ENCODE results near the gene MAGI3.

MAGI3 gene

DNA sequence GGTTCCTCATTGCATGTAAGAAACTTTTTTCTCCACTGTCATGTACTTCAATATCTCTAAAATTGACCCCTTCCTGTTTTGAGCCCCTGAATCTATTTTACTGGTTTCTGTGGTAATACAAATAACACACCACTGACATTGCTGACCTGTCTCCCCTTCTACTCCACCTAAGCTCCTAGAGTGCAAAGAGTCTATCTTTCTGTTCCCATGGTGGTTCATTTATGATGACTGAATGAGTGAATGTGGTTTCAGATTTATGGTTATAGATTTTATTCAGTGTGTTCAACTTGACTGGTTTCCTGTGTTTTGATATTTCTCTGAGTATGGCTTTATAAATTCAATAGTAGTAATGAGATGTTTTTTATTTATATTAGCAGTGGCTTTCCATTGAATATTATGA, 127.7 kb downstream of the MAGI3 start:
- Histone ChIP-seq H3K4me3 (ENCODE audit: severe bottlenecking) (no peak overlapping the region), H3K9me3 (ENCODE audit: severe bottlenecking) (no peaks in the 10 kb centered on the region), H3K36me3 (ENCODE audit: low read depth) (no peaks in the 10 kb centered on the region), H3K27me3 (ENCODE audit: insufficient read depth, poor library complexity, severe bottlenecking) (no peaks in the 10 kb centered on the region), H3K27ac (ENCODE audit: poor library complexity, severe bottlenecking) (no peak overlapping the region), H3K4me1 (ENCODE audit: insufficient read depth, poor library complexity, severe bottlenecking) (peaks cover 6% of the 10 kb centered on the region)
- ATAC-seq (ENCODE audit: low read depth) (no peak), DNase-seq (ENCODE audit: low spot score) (no peak)
- TF ChIP-seq, protein P1, sequence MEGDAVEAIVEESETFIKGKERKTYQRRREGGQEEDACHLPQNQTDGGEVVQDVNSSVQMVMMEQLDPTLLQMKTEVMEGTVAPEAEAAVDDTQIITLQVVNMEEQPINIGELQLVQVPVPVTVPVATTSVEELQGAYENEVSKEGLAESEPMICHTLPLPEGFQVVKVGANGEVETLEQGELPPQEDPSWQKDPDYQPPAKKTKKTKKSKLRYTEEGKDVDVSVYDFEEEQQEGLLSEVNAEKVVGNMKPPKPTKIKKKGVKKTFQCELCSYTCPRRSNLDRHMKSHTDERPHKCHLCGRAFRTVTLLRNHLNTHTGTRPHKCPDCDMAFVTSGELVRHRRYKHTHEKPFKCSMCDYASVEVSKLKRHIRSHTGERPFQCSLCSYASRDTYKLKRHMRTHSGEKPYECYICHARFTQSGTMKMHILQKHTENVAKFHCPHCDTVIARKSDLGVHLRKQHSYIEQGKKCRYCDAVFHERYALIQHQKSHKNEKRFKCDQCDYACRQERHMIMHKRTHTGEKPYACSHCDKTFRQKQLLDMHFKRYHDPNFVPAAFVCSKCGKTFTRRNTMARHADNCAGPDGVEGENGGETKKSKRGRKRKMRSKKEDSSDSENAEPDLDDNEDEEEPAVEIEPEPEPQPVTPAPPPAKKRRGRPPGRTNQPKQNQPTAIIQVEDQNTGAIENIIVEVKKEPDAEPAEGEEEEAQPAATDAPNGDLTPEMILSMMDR (IDR thresholded peaks at IDR 0.05; ENCODE audit: poor library complexity, severe bottlenecking), result no peak

DNA sequence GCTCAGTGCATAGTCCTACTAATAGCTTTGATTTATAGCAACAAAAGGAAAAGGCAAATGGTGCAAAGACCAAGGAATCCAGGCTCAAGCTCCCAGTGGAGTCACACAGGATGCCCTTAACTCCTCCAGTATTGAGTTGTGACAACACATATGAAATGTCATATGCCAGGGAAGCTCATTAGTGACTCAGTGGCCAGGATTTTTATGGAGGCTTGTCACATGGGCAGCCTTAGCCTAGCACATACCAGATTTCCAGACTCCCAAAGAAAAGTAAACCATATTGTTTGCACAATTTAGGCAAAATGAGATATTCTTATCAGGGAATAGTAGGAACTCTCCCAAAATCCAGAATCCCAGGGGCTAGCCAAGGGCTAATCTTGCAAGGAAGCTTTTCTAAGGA, 129.2 kb downstream of the MAGI3 start:
- Histone ChIP-seq H3K27ac (ENCODE audit: poor library complexity, severe bottlenecking) (no peak overlapping the region), H3K9me3 (ENCODE audit: severe bottlenecking) (no peaks in the 10 kb centered on the region), H3K36me3 (ENCODE audit: low read depth) (no peaks in the 10 kb centered on the region), H3K4me1 (ENCODE audit: insufficient read depth, poor library complexity, severe bottlenecking) (peaks cover 6% of the 10 kb centered on the region), H3K27me3 (ENCODE audit: insufficient read depth, poor library complexity, severe bottlenecking) (no peaks in the 10 kb centered on the region), H3K4me3 (ENCODE audit: severe bottlenecking) (no peak overlapping the region)
- TF ChIP-seq, protein P1 (IDR thresholded peaks at IDR 0.05; ENCODE audit: poor library complexity, severe bottlenecking), result no peak
- ATAC-seq (ENCODE audit: low read depth), result no peak
- DNase-seq (ENCODE audit: low spot score), result no peak

GRCh38 chr1:113530021-113530420, 139.7 kb downstream of the MAGI3 start:
- H3K4me1 ChIP-seq (ENCODE audit: insufficient read depth, poor library complexity, severe bottlenecking), result peaks cover 8% of the 10 kb centered on the region
- no peak overlapping the region for H3K4me3 ChIP-seq (ENCODE audit: severe bottlenecking)
- H3K9me3 ChIP-seq (ENCODE audit: severe bottlenecking), result peaks cover 3% of the 10 kb centered on the region
- ATAC-seq (ENCODE audit: low read depth) (no peak), DNase-seq (ENCODE audit: low spot score) (no peak)
- no peaks in the 10 kb centered on the region for H3K27me3 ChIP-seq (ENCODE audit: insufficient read depth, poor library complexity, severe bottlenecking)
- H3K27ac ChIP-seq (ENCODE audit: poor library complexity, severe bottlenecking), result no peak overlapping the region
- no peaks in the 10 kb centered on the region for H3K36me3 ChIP-seq (ENCODE audit: low read depth)
- TF ChIP-seq, protein P1 (IDR thresholded peaks at IDR 0.05; ENCODE audit: poor library complexity, severe bottlenecking), result no peak

DNA sequence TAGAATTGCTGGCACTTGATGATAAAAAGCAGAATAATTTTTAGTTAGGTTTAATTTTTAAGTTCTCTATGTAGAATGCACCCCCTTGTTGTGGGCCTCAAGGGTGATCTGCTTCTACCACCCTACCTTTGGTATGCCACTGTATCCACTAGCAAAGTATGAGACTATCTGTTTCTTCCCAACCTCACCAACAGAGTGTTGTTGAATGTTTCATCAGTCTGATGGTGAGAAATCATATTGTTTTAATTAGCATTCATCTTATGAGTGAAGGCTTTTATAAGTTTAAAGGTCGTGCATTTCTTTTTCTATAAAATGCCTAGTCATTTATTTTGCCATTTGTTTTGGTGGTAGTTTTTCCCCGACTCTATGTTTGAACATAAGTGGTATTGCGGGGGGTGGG, 141.0 kb downstream of the MAGI3 start:
- peaks cover 3% of the 10 kb centered on the region for H3K9me3 ChIP-seq (ENCODE audit: severe bottlenecking)
- H3K27ac ChIP-seq (ENCODE audit: poor library complexity, severe bottlenecking), result no peak overlapping the region
- no peaks in the 10 kb centered on the region for H3K36me3 ChIP-seq (ENCODE audit: low read depth)
- no peak for DNase-seq (ENCODE audit: low spot score)
- no peaks in the 10 kb centered on the region for H3K27me3 ChIP-seq (ENCODE audit: insufficient read depth, poor library complexity, severe bottlenecking)
- ATAC-seq (ENCODE audit: low read depth), result no peak
- H3K4me1 ChIP-seq (ENCODE audit: insufficient read depth, poor library complexity, severe bottlenecking), result peaks cover 8% of the 10 kb centered on the region
- H3K4me3 ChIP-seq (ENCODE audit: severe bottlenecking), result no peak overlapping the region
- TF ChIP-seq, protein P1 (IDR thresholded peaks at IDR 0.05; ENCODE audit: poor library complexity, severe bottlenecking), result no peak

DNA sequence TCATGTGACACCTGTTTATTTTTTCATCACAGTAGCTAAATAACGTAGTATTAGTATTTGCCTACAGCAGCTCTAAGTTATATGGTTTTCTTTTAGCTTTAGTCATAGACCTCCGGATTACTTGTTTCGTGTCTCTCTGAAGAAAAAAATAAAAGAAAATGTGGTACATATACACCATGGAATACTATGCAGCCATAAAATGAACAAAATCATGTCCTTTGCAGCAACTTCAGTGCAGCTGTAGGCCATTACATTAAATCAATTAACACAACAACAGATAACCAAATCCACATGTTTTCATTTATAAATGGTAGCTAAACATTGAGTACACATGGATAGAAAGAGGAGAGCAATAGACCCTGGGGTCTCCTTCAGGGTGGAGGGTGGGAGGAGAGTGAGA, 142.7 kb downstream of the MAGI3 start:
- Histone ChIP-seq H3K4me3 (ENCODE audit: severe bottlenecking) (no peak overlapping the region), H3K27me3 (ENCODE audit: insufficient read depth, poor library complexity, severe bottlenecking) (no peaks in the 10 kb centered on the region), H3K9me3 (ENCODE audit: severe bottlenecking) (no peaks in the 10 kb centered on the region), H3K27ac (ENCODE audit: poor library complexity, severe bottlenecking) (no peak overlapping the region), H3K36me3 (ENCODE audit: low read depth) (no peaks in the 10 kb centered on the region), H3K4me1 (ENCODE audit: insufficient read depth, poor library complexity, severe bottlenecking) (peaks cover 11% of the 10 kb centered on the region)
- ATAC-seq (ENCODE audit: low read depth), result no peak
- TF ChIP-seq, protein P1 (IDR thresholded peaks at IDR 0.05; ENCODE audit: poor library complexity, severe bottlenecking), result no peak
- no peak for DNase-seq (ENCODE audit: low spot score)
